AG10803 (cell line): ENCODE results near the gene RPL27A.
A peak's percentile ranks its signal among the peaks of the same experiment; 100 is the strongest.

Experiments
- DNase-seq: peaks from one replicate; pipeline ENCODE4 v3.0.0; 2010; ENCODE audit warnings: low read depth
- H3K4me3 ChIP-seq: 2 replicates; pipeline ENCODE4 v1.5.1; 2011; ENCODE audit warnings: mild to moderate bottlenecking, low read length, control low read depth
- CTCF ChIP-seq: conservative IDR thresholded peaks from 2 replicates; pipeline ENCODE4 v1.5.1; 2011; ENCODE audit warnings: mild to moderate bottlenecking, low read length, control low read depth, inconsistent platforms

Gene RPL27A

DNA sequence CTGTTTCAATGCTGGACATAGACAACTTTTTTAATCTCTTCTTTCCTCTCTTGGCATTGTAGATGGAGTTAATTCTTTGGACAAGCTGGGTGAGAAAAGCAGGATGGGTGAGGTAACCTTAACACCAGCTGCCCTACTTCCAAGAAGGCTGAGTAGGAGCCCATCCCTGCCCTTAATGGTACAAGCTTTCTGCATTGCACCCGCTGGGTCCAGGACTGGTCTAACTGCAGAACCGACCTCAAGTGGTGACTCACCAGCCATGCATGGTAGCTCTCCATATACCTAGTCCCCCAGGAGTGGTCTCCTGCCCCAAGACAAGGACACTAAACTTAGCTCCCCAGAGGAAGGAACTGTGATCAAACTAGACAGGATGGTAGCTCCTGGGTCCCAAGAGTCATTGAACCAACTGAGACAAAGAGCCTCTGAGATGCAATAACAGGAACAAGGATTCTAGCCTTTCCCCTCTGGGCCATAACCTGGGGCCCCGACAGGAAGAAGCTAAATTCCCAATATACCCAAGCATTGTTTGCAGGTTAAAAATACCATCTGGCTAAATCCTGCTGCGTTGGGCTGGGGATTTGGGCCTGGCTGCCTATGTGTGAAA, 32.1 kb downstream of the RPL27A start:
- DNase-seq: no peak
- TF ChIP-seq CTCF: no peak

GRCh38 chr11:8715501-8715900, 32.9 kb downstream of the RPL27A start:
- DNase-seq: no peak
- no peak overlapping the region for H3K4me3 ChIP-seq
- TF ChIP-seq CTCF: no peak

More for the DNA sequence above, 32.1 kb downstream of the RPL27A start:
- H3K4me3 ChIP-seq: no peak overlapping the region

- no peak for DNase-seq
- H3K4me3 ChIP-seq: peak overlapping the region; percentile 4; the same call in 1 of the 2 replicates
- TF ChIP-seq CTCF: no peak
Observed at GRCh38 chr11:8717544-8717875, 34.9 kb downstream of the RPL27A start.

- peak overlapping the region; percentile 46 for H3K4me3 ChIP-seq
- TF ChIP-seq CTCF: no peak
Observed at GRCh38 chr11:8717876-8718753, 35.5 kb downstream of the RPL27A start.

GRCh38 chr11:8719211-8719649, 36.6 kb downstream of the RPL27A start:
- TF ChIP-seq CTCF: no peak
- DNase-seq: peak; percentile 98
- peak overlapping the region; percentile 46 for H3K4me3 ChIP-seq

More at GRCh38 chr11:8717876-8718753, 35.5 kb downstream of the RPL27A start:
- DNase-seq: peak; percentile 92

DNA sequence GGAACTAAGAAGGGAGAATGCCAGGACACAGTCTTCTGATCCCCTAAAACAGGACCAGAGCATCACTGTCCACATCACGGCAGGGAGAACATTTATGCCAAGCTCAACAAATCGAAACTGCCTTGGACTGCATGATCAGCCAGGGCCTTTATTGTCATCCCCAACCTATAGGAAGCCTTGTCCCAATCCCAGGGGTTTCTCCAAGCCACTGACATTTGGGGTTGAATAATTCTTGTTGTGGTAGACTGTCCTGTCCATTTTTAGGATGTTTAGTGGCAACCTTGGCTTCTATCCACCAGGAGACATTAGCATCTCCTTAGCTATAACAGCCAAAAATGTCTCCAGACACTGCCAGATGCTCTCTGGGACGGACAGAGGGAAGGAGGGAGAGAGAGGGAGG, 37.1 kb downstream of the RPL27A start:
- peak; percentile 86 for DNase-seq
- no peak for TF ChIP-seq CTCF
- peak overlapping the region; percentile 23; the same call in 1 of the 2 replicates for H3K4me3 ChIP-seq

- no peak overlapping the region for H3K4me3 ChIP-seq
- TF ChIP-seq CTCF: no peak
- no peak for DNase-seq
Observed at GRCh38 chr11:8720352-8720751, 37.8 kb downstream of the RPL27A start.
